ENCODE measurements around the gene CPNE4.
A peak's percentile ranks its signal among the peaks of the same experiment; 100 is the strongest.
"Not testable (repeated sequence)": the region's sequence is repeated elsewhere in the genome, so short reads cannot be mapped to it uniquely, and the experiment has no call there.

Gene CPNE4

GRCh38 chr3:132034486-132035464, at the start of gene CPNE4:
TSS of gene CPNE4 (minus strand) at chr3:132035014.
- peak; percentile 74 for DNase-seq

DNA sequence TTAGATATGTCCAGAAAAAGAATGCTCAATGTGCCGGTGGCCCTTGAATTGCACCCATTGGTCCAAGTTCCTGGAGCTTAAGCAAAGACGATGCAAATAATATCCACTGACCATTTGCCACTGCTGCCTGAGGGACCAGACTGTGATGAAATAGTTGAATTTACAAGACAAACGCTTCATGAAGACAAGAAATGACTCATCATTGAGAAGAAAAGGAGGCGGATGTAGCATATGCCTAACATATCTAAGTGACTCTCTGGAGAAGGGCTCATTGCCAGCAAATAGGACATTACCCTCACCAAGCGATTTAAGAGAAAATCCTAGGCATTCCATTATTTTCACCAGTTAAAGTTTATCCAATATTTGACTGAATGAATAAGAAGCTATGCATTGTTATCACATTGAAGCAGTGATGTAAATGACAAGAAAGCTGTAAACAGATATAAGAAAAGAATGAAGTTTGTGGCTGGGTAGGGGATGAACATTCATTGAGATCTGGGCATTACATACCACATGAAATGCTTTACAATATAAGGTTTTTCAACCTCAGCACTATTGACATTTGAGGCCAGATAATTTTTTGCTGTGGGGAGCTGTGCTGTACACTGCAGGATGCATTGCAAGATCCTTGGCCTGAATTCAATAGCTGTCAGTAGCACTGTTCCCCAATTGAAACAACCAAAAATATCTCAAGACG, 48.9 kb upstream of the CPNE4 start:
- DNase-seq: no peak

DNA sequence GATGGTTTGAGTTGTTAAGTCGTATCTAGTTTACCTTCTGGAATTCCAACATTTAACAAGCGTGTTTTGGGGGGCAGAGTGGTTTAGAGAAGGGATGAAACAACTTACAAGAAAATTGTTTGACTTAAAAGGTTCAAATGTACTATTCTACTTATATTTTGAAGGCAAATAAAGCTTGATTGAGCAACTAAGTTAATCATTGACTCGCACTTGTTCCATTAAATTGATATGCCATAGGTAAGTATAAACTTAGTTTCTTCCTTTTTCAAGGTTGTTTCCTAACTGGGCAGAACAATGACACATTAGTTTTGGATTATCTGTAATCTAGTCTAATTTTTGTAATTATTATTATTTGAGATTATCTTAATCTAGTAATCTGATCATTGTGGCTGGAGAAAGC, 48.3 kb upstream of the CPNE4 start:
- no peak for DNase-seq

- DNase-seq: no peak
Observed at GRCh38 chr3:132079147-132079546, 44.3 kb upstream of the CPNE4 start.

GRCh38 chr3:132073771-132074170, 39.0 kb upstream of the CPNE4 start:
- DNase-seq: no peak

GRCh38 chr3:132071043-132071442, 36.2 kb upstream of the CPNE4 start:
- DNase-seq: no peak

- DNase-seq: no peak
Observed at GRCh38 chr3:132064114-132064513, 29.3 kb upstream of the CPNE4 start.

DNA sequence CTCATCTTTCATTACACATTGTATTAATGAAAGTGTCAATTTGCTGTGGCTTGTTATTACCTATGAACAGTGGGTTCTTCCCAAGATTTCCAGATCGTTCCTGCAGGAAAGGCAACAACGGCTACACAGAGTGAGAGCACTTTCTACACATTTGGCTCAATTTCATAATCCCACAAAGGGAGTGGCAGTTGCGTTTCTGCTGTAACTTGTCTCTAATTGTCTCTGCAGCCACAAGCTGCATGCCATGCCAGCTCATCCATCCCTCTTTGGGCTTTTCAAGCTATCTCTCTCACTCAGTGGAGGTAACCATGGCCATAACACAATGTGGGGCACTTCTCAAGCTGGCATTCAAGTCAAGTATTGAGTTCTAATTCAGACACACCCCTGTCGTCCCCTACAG, 27.7 kb upstream of the CPNE4 start:
- DNase-seq: no peak

GRCh38 chr3:132055872-132056271, 21.1 kb upstream of the CPNE4 start:
- DNase-seq: no peak

DNA sequence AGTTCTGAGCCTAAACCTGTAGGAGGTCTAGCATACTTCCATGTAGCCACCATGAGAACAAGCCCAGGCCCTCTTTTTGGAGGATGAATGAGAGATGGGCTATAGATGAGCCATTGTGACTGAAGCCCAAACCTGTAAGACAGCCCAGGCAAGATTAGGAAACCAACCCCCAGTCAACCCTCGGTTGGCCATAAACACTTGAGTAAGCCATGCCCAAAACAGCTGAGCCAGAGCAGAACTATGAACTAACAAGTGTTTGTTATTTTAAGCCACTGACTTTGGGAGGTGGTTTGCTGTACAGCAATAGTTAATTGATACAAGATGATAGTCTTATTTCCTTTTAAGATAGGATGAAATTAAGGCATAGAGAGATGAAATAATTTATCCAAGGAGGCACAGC, 12.4 kb upstream of the CPNE4 start:
- DNase-seq: no peak

GRCh38 chr3:132044874-132045273, 10.1 kb upstream of the CPNE4 start:
- DNase-seq: not testable (repeated sequence)

- no peak for DNase-seq
Observed at GRCh38 chr3:132042681-132043080, 7.9 kb upstream of the CPNE4 start.

DNA sequence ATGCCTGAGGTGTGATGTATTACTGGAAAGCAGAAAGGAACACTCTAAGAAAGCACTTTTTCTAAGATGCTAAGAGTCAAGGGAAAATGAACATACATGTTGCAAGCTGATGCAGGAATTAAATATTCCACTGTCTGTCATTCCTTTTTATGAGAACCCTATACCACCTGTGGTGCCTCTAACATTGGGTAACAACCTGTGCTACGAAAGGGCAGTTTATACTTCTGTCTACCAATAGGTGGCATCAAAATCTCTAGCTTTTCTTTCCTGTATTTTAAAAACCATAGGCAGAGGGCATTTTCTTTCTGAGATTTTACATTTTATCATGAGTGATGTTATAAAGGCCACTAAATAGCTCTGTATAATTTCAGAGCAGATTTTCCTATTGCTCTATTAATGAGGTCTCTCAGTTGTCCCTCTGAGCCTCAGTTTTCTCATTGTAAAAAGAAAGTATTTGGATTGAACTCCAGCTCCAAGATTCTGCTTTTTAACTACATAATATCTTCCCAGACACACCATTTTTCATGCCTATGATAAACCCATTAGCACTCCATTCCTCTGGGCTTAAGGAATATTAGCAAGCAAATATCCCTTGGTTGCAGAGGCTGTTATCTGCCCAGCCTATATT, 3.5 kb upstream of the CPNE4 start:
- DNase-seq: peak; percentile 43

- DNase-seq: no peak
Observed at GRCh38 chr3:132037581-132037980, 2.8 kb upstream of the CPNE4 start.

DNA sequence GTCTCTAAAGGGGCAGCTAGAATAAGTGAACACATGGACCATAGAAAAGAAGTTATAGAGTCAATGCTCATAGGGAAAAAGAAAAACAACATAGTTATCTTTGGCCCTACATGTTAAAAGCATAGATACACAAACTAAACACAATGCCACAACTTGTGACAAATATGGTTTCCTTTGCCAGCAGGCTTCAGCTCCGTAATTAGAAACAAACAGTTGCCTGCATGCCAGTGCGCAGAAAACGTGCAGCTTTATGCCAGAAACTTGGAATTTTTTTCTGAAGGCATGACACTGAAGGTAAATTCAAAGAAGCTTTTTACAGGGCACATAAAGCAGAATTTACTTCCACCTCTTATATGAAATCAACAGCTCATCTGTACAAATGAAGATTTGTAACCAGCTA, 2.2 kb upstream of the CPNE4 start:
- DNase-seq: no peak

- DNase-seq: no peak
Observed at GRCh38 chr3:132034097-132034485, 723 bp downstream of the CPNE4 start.

DNA sequence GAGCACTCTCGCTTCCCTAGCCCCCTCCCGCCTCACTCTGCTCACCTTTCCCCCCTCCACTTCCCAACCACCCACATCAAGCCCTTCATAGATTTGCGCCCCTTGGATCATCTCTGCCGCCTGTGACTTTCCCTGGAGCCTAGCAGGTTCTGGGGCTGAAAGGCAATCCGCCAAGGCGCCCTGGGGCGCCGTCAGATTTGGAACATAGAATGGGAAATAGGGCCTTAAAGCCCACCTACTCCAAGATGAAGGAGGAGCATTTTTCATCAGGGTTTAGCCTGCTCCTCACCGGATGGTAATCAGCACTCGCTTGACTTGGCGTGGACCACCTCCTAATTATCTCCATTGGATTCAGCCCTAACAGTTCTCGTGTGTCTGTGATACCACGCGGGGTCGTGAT, 1.3 kb downstream of the CPNE4 start:
- DNase-seq: peak; percentile 31

DNA sequence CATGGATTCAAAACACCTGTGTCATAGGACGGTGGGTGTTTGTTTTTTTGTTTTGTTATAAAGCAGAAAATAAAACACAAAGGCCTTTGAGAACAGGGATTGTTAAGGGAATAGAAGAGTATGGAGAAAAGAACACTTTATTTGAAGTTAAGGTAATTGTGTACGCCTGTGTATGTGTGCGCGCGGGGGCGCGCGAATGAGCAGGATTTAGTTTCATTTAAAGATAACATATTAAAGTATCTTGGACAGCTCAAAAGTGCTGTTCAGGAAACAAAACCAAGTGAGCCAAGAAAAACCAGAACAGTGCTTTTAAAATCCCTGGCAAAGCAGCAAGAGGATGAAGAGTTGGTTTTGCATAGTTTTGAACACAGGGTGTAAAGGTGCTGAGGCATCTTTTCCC, 1.9 kb downstream of the CPNE4 start:
- no peak for DNase-seq

DNA sequence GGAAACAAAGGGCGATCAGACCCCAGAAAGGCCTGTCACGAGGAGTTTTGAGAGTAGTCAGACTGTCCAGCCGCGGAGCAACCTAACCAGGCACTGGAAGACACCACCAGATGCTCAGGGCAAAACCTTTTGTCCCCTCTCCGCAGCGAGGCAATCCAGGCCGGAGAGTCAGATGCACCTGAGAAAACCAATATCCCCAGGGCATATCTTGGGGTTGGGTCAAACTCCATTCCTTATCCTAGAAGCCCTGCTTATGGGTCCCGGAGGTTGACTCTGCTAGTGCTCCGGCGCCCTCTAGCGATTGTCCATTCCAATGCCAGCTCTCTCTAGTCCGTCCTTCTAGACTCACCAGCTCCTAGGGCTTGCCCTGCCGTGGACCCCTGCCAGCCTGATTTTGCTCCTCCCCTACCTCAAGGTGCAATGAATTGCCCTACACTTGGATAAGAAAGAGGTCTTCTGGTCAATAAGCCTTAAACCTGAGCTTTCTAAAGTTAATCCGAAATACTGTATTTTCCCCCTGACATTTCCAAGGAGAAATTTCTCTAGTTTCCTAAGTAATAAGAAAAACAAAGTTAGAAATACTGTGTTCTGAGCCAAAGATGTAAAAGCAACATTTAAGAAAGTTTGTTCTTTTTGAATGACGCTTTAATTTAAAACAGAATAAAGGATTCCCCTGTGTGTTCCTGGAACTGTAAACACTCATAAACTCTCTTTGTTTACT, 5.5 kb downstream of the CPNE4 start:
- DNase-seq: peak; percentile 87

DNA sequence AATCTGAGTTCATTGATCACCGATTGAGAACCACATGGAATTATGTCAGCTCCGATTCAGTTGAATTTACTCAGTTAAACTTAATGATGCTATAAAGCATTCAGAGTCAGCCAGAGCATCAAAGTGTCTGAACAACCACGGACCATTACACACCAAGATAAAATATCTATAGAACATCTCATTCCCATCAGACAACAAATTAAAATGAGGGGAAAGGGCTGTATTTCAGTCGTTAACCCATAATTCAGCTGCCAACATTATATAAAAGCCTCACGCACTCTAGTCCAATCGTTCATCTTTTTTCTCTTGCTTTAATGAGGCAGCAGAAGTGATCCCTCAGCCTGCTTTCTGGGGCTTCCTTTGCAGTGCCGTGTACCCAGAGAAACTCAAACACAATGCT, 11.9 kb downstream of the CPNE4 start:
- DNase-seq: peak; percentile 6

DNA sequence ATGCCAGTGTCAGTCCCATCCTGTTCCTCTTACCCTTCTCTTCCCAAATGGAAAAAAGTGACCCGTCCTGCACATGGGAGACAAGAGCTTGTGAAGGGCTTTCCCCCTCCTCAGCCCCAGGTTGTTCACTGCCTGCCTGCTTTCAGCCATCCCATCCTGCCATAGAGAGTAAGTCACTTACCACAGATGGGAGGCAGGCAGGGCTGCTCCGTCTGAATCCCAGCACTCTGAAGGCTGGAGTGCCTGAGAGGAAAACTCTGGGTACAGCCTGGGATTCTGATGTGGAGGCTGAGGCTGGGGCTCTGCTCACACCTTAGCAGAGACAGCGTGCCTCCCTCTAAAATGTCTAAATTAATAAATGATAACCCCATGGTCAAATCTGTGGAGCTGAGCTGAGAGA, 14.8 kb downstream of the CPNE4 start:
- no peak for DNase-seq

DNA sequence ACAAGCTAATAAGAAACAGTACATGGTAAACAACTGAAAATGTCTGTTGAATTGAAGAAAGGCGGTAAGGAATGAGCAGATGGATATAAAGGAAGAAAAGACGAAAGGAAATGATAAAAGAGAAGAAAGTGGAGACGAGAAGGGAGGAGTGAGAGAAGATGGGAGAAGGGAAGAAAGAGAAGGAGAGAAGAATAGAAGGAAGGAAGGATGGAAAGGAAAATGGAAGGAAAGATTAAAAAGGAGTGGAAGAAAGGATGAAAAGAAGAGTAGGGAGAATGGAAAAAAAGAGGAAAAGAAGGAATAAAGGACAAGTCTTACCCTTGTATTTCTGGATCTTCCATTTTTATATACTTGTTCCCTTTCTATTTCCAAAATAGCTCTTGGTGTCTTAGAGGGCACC, 17.7 kb downstream of the CPNE4 start:
- no peak for DNase-seq

Measured in NCI-H69 (cell line).